ENCODE measurements around the gene UBE2U.

GRCh38 chr1:64248065-64248464, 44.6 kb downstream of the UBE2U start:
- TF ChIP-seq POLR2AphosphoS5 (IDR thresholded peaks at IDR 0.05; ENCODE audit: low read depth, low read length) (no peak), CTCF (IDR thresholded peaks at IDR 0.05 in 2 of 3, conservative IDR thresholded peaks at IDR 0.05 in 1 of 3; ENCODE audit: borderline replicate concordance in 1 of 3, insufficient read depth in 1 of 3, low read depth in 2 of 3, low read length in 2 of 3) (no peak), POLR2A (IDR thresholded peaks at IDR 0.05; ENCODE audit: borderline replicate concordance, extremely low read depth, insufficient read depth, insufficient read length) (no peak), ZNF274 (IDR thresholded peaks at IDR 0.05; ENCODE audit: low read depth, low read length) (no peak), EZH2 (IDR thresholded peaks at IDR 0.05) (no peak)
